ENCODE measurements around the gene GARIN3. TPM values are rescaled to one million over a fixed set of nuclear protein-coding genes. Genes with fewer than 3 reads are reported as not detected.

The GARIN3 gene
- total RNA-seq, 2 experiments from 2014 or later, result not detected

DNA sequence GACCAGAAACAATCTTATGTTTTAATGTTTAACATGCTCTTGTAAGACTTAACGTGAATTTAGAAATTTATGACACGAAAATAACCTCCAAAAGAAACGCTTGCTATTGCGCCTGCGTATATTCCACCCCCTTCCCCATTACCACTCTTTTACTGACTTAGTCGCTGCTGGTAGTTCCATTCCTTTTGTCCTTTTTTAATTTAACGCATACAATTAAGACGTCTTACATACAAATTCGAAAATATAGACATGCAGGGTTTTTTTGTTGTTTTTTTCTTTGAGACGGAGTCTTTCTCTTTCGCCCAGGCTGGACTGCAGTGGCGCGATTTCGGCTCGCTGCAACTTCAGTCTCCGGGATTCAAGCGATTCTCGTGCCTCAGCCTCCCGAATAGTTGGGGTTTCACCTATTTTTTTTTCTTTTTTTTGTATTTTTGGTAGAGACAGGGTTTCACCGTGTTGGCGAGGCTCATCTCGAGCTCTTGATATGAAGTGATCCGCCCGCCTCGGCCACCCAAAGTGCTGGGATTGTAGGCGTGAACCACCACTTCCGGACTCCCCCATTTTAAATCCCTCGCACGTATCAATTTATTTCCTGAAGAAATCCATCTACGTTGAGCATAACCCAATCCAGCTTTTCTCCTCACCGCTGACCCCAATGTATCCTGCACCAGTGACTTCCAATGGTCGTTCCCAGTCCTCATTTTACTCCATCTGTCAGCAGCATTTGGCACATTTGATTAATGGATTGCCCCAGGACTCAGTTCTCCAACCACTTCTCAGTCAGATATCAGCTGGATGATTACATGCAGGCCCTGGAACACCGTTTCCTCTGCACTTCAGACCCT, 22.7 kb downstream of the GARIN3 start:
- H2AFZ ChIP-seq (ENCODE audit: low read length), result peak overlapping the region; percentile 73
- intact Hi-C loops (cut with micrococcal nuclease; ENCODE audit: unreplicated experiment), result loop anchor here (10.0 kb wide), 1 partner anchor 341 kb away; no protein-coding TSS in a partner anchor
- H3K9me3 ChIP-seq (ENCODE audit: low read length), result no peaks in the 10 kb centered on the region
- H3K36me3 ChIP-seq (ENCODE audit: insufficient read depth, low read length), result peaks cover 27% of the 10 kb centered on the region
- BruUV-seq (replicated peaks), result TSS peak; percentile 100
- peaks cover 17% of the 10 kb centered on the region; the same call in 1 of the 2 replicates for H3K79me2 ChIP-seq (ENCODE audit: insufficient read depth, low read depth, low read length)
- ChIA-PET CTCF (ENCODE audit: unreplicated experiment) (interaction anchor here (1.5 to 2.7 kb wide), 2 partner anchors 10 to 206 kb away, joined by 5 to 14 read pairs; no protein-coding TSS in a partner anchor), POLR2A (interaction anchor here (0.5 to 2.5 kb wide), 33 partner anchors 11 to 930 kb away, joined by 3 to 22 read pairs (median 3); partner anchors contain the start of genes GARIN3 and HAVCR2)
- peak overlapping the region; percentile 70 for H3K4me2 ChIP-seq (ENCODE audit: low read length)
- H4K20me1 ChIP-seq (ENCODE audit: insufficient read depth, low read length), result no peaks in the 10 kb centered on the region
- H3K27ac ChIP-seq (ENCODE audit: low read depth, low read length, poor library complexity, severe bottlenecking), result peak overlapping the region; percentile 55
- H3K9me2 ChIP-seq (ENCODE audit: insufficient read depth, low read length), result no peaks in the 10 kb centered on the region
- H3K4me1 ChIP-seq (ENCODE audit: insufficient read depth, low read length, poor library complexity, severe bottlenecking), result peaks cover 14% of the 10 kb centered on the region
- no peak for TF ChIP-seq EZH2phosphoT487 (IDR thresholded peaks at IDR 0.05; ENCODE audit: borderline replicate concordance, low read depth, low read length)
- TF ChIP-seq, protein P1, sequence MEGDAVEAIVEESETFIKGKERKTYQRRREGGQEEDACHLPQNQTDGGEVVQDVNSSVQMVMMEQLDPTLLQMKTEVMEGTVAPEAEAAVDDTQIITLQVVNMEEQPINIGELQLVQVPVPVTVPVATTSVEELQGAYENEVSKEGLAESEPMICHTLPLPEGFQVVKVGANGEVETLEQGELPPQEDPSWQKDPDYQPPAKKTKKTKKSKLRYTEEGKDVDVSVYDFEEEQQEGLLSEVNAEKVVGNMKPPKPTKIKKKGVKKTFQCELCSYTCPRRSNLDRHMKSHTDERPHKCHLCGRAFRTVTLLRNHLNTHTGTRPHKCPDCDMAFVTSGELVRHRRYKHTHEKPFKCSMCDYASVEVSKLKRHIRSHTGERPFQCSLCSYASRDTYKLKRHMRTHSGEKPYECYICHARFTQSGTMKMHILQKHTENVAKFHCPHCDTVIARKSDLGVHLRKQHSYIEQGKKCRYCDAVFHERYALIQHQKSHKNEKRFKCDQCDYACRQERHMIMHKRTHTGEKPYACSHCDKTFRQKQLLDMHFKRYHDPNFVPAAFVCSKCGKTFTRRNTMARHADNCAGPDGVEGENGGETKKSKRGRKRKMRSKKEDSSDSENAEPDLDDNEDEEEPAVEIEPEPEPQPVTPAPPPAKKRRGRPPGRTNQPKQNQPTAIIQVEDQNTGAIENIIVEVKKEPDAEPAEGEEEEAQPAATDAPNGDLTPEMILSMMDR (conservative IDR thresholded peaks at IDR 0.05; ENCODE audit: low read length), result no peak
- peak overlapping the region; percentile 90 for H3K4me3 ChIP-seq (ENCODE audit: low read depth, low read length, poor library complexity, severe bottlenecking)
- no peak for DNase-seq (ENCODE audit: low spot score)

DNA sequence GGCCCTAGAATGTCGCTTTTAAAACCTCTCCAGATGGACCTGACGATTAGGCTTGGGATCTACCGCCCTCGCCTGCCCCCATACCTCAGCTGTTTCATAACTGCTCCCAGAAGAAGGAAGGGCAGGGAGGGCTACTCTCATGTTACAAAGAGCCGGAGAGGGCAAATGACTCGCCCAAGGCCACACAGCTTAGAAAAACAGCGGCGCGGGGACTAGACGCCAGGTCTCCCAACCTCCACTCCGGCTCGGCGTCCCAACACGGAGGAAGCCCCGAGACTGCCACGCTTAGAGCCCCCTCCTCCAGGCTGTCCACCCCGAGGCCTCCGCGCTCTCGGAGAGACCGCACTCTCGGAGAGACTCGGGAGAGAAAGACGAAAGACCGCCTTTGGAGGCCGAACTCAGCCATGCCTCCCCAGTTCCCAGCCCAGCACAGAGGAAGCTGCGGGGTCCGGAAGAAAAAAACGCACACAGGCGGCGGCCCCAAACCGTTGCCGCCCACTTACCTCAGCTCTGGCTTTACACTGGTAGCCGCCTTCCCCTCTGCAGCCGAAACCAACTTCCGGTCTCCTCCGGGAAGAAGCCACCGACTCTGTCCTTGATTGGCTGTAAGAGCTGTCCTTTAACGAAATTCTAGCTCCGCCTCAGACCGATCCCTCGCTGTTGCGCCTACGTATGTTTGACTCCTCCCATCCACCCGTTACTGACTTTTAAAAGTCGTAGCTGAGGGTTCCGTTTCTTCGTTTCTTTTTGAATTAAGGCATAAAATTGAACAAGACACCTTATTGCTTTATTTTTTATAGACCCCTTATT, 23.5 kb downstream of the GARIN3 start, which contains the start of gene MED7:
Gene MED7 (minus strand): TSS at position 549 of the 810 bp plus-strand sequence. CDS start 3,434 bp downstream, outside the sequence.
- TF ChIP-seq, protein P1 (conservative IDR thresholded peaks at IDR 0.05; ENCODE audit: low read length), result no peak
- TF ChIP-seq EZH2phosphoT487 (IDR thresholded peaks at IDR 0.05; ENCODE audit: borderline replicate concordance, low read depth, low read length), result no peak
- no peaks in the 10 kb centered on the region for H3K9me3 ChIP-seq (ENCODE audit: low read length)
- peaks cover 17% of the 10 kb centered on the region; the same call in 1 of the 2 replicates for H3K79me2 ChIP-seq (ENCODE audit: insufficient read depth, low read depth, low read length)
- no peaks in the 10 kb centered on the region for H3K9me2 ChIP-seq (ENCODE audit: insufficient read depth, low read length)
- H3K27ac ChIP-seq (ENCODE audit: low read depth, low read length, poor library complexity, severe bottlenecking), result peak within 1 kb of the TSS; percentile 68
- H3K4me3 ChIP-seq (ENCODE audit: low read depth, low read length, poor library complexity, severe bottlenecking), result peak within 1 kb of the TSS; percentile 90
- intact Hi-C loops (cut with micrococcal nuclease; ENCODE audit: unreplicated experiment), result loop anchor here (10.0 kb wide), 1 partner anchor 342 kb away; no protein-coding TSS in a partner anchor
- H3K36me3 ChIP-seq (ENCODE audit: insufficient read depth, low read length), result peaks cover 36% of the 10 kb centered on the region
- POLR2A ChIA-PET, result interaction anchor here (0.5 to 2.5 kb wide), 45 partner anchors 10 to 588 kb away, joined by 3 to 22 read pairs (median 3); partner anchors contain the start of genes GARIN3 and HAVCR2
- DNase-seq (ENCODE audit: low spot score), result peak; percentile 100
- H3K4me1 ChIP-seq (ENCODE audit: insufficient read depth, low read length, poor library complexity, severe bottlenecking), result peaks cover 14% of the 10 kb centered on the region
- CTCF ChIA-PET (ENCODE audit: unreplicated experiment), result interaction anchor here (0.6 to 2.7 kb wide), 3 partner anchors 10 to 318 kb away, joined by 4 to 14 read pairs (median 5); no protein-coding TSS in a partner anchor
- peak within 1 kb of the TSS; percentile 73 for H2AFZ ChIP-seq (ENCODE audit: low read length)
- H3K4me2 ChIP-seq (ENCODE audit: low read length), result peak within 1 kb of the TSS; percentile 86
- TSS peak; percentile 86 for BruUV-seq (replicated peaks)
- H4K20me1 ChIP-seq (ENCODE audit: insufficient read depth, low read length), result no peaks in the 10 kb centered on the region

All from OCI-LY7 (cell line).